ENCODE measurements around the gene GPLD1. TPM values are rescaled to one million over a fixed set of nuclear protein-coding genes. Genes with fewer than 3 reads are reported as not detected.

The GPLD1 gene
- total RNA-seq, 1 experiment from 2014 or later: 10.1 TPM

- no TSS peak for BruUV-seq (replicated peaks)
- no peaks in the 10 kb centered on the region for H3K36me3 ChIP-seq (ENCODE audit: control insufficient read depth, insufficient read depth, low read length)
- H3K4me1 ChIP-seq: peaks cover 7% of the 10 kb centered on the region
- peaks cover 8% of the 10 kb centered on the region for H3K9me3 ChIP-seq
- no peak for DNase-seq
- Mint-ChIP-seq H3K9me3 (ENCODE audit: unreplicated experiment) (no peaks in the 10 kb centered on the region), H3K36me3 (ENCODE audit: insufficient read depth, unreplicated experiment) (peaks cover 6% of the 10 kb centered on the region), H3K27me3 (ENCODE audit: insufficient read depth, unreplicated experiment) (no peaks in the 10 kb centered on the region), H3K27ac (ENCODE audit: unreplicated experiment) (no peak overlapping the region), H3K4me3 (ENCODE audit: unreplicated experiment) (no peak overlapping the region), H3K4me1 (ENCODE audit: low read depth, unreplicated experiment) (peaks cover 14% of the 10 kb centered on the region)
- no peak for TF ChIP-seq CTCF (IDR thresholded peaks at IDR 0.05; ENCODE audit: insufficient read depth in 1 of 2, low read depth in 1 of 2, low read length in 1 of 2, severe bottlenecking in 1 of 2, unreplicated experiment in 1 of 2)
- intact Hi-C loops (cut with micrococcal nuclease; ENCODE audit: unreplicated experiment): no loop called here
- no peaks in the 10 kb centered on the region for H3K27me3 ChIP-seq (replicated peaks; ENCODE audit: control insufficient read depth, insufficient read depth, low read length)
- ChIA-PET CTCF (no interaction called here), POLR2A (no interaction called here)
- H3K4me3 ChIP-seq (ENCODE audit: low read depth, low read length): no peak overlapping the region
These were observed 94.5 kb downstream of the GPLD1 start for GRCh38 chr6:24394780-24395437.

GRCh38 chr6:24394061-24394779, 95.2 kb downstream of the GPLD1 start:
- peaks cover 2% of the 10 kb centered on the region for H3K36me3 Mint-ChIP-seq (ENCODE audit: insufficient read depth, unreplicated experiment)
- no peak for TF ChIP-seq CTCF (IDR thresholded peaks at IDR 0.05; ENCODE audit: insufficient read depth in 1 of 2, low read depth in 1 of 2, low read length in 1 of 2, severe bottlenecking in 1 of 2, unreplicated experiment in 1 of 2)
- H3K27ac Mint-ChIP-seq (ENCODE audit: unreplicated experiment): no peak overlapping the region
- intact Hi-C loops (cut with micrococcal nuclease; ENCODE audit: unreplicated experiment): no loop called here
- no peaks in the 10 kb centered on the region for H3K4me1 ChIP-seq
- ChIA-PET CTCF (no interaction called here), POLR2A (no interaction called here)
- no peaks in the 10 kb centered on the region for H3K9me3 Mint-ChIP-seq (ENCODE audit: unreplicated experiment)
- no peak overlapping the region for H3K4me3 Mint-ChIP-seq (ENCODE audit: unreplicated experiment)
- H3K9me3 ChIP-seq: peaks cover 8% of the 10 kb centered on the region
- no peaks in the 10 kb centered on the region for H3K27me3 ChIP-seq (replicated peaks; ENCODE audit: control insufficient read depth, insufficient read depth, low read length)
- H3K4me1 Mint-ChIP-seq (ENCODE audit: low read depth, unreplicated experiment): peaks cover 8% of the 10 kb centered on the region
- no peak for DNase-seq
- no peak overlapping the region for H3K4me3 ChIP-seq (ENCODE audit: low read depth, low read length)
- H3K27me3 Mint-ChIP-seq (ENCODE audit: insufficient read depth, unreplicated experiment): no peaks in the 10 kb centered on the region
- no peaks in the 10 kb centered on the region for H3K36me3 ChIP-seq (ENCODE audit: control insufficient read depth, insufficient read depth, low read length)
- BruUV-seq (replicated peaks): no TSS peak

- H3K27me3 ChIP-seq (replicated peaks; ENCODE audit: control insufficient read depth, insufficient read depth, low read length): no peaks in the 10 kb centered on the region
- no peak for DNase-seq
- H3K4me1 ChIP-seq: no peaks in the 10 kb centered on the region
- no peaks in the 10 kb centered on the region for H3K36me3 ChIP-seq (ENCODE audit: control insufficient read depth, insufficient read depth, low read length)
- Mint-ChIP-seq H3K4me3 (ENCODE audit: unreplicated experiment) (no peak overlapping the region), H3K9me3 (ENCODE audit: unreplicated experiment) (no peaks in the 10 kb centered on the region), H3K36me3 (ENCODE audit: insufficient read depth, unreplicated experiment) (no peaks in the 10 kb centered on the region), H3K4me1 (ENCODE audit: low read depth, unreplicated experiment) (peaks cover 6% of the 10 kb centered on the region), H3K27ac (ENCODE audit: unreplicated experiment) (no peak overlapping the region), H3K27me3 (ENCODE audit: insufficient read depth, unreplicated experiment) (no peaks in the 10 kb centered on the region)
- ChIA-PET CTCF (no interaction called here), POLR2A (no interaction called here)
- TF ChIP-seq CTCF (IDR thresholded peaks at IDR 0.05; ENCODE audit: insufficient read depth in 1 of 2, low read depth in 1 of 2, low read length in 1 of 2, severe bottlenecking in 1 of 2, unreplicated experiment in 1 of 2): no peak
- H3K9me3 ChIP-seq: peaks cover 5% of the 10 kb centered on the region
- BruUV-seq (replicated peaks): no TSS peak
- H3K4me3 ChIP-seq (ENCODE audit: low read depth, low read length): no peak overlapping the region
- intact Hi-C loops (cut with micrococcal nuclease; ENCODE audit: unreplicated experiment): loop anchor here (1.0 kb wide), 1 partner anchor 328 kb away; no protein-coding TSS in a partner anchor
These were observed 97.5 kb downstream of the GPLD1 start for GRCh38 chr6:24391756-24392405.
